GM18861 (cell line): ENCODE measurements around the gene USP13.

Experiments
- ATAC-seq: cut with Tn5 transposase; IDR thresholded peaks from one replicate; pipeline ENCODE4 v1.9.1; 2021; ENCODE audit not compliant: unreplicated experiment

The USP13 gene

DNA sequence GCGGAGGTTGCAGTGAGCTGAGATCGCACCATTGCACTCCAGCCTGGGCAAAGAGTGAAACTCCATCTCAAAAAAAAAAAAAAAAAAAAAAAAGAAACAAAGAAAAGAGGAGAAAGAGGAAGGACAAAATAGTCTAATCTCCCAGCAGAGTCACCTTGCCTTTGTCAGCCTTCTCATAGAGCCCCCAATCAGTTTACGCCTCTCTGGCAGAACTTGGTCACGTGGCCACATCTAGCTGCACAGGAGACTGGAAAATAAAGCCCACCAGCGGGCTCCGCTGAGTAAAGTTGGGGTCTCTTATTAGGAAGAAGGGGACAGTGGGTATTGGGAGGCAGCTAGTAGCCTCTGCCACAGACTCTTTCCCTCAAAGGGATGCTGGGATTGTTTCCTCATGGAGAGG, 41.9 kb downstream of the USP13 start:
- no peak for ATAC-seq

DNA sequence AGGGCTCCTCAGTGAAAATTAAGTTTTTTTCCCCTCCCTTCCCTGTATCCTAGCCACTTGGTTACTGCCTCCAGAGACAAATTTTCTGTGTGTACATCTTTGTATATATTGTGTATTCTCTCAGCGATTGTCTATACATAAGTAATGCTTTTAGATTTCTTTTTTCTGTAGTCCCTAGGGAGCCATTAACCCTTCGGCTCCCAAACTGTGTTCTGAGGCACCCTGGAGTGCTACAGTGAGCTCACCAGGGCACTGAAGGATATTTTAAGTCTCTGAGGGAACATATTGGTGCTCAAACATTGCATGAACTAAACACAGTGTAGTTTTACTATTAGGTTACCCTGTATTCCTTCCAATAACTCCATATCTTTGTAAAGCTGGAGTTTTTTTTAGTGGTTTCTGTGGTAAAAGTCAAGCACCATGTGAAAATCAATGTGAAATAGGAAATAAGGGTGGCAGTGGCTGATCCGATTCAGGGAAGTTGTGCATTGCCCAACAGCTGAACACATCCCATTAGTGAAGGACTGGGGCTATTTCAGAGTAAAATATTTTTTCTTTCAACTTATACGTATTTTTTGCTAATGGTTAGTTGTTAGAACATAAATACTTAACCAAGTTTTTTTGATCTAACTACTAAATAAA, 43.0 kb downstream of the USP13 start:
- no peak for ATAC-seq

GRCh38 chr3:179697736-179698332, 45.0 kb downstream of the USP13 start:
- no peak for ATAC-seq

GRCh38 chr3:179700716-179701115, 47.9 kb downstream of the USP13 start:
- no peak for ATAC-seq

DNA sequence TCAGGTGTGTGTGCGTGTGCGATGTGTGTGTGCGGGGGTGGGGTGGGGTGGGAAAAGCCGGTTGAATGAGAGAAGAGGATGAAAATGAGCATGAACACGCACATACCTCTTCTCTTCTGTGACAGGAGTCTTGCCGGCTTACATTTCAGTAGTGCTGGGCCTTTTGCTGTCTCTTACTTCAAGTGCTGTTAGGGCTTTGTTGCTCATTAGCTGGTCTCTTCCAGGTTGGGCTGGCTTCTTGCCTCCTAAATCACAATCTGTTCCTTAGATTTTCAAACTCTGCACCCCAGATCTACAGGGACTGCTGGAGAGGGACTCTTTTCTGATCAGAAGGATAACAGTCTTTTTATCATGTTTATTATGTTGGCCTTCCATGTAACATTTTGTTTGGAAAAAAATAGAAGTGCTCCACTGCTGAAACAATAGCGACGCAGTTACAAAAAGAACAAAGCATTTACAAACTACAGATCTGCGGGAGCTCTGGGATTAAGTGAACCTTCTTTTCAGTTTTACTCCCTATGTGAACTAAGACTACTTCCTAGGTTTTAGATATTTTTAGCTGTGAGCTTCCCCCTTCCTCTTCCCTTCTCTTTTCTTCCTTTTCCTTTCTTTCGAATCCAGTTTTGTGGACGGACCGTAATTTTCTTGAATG, 48.5 kb downstream of the USP13 start:
- ATAC-seq: no peak

GRCh38 chr3:179702271-179702947, 49.6 kb downstream of the USP13 start:
- ATAC-seq: no peak

- ATAC-seq: no peak
Observed at GRCh38 chr3:179703816-179704215, 51.0 kb downstream of the USP13 start.

DNA sequence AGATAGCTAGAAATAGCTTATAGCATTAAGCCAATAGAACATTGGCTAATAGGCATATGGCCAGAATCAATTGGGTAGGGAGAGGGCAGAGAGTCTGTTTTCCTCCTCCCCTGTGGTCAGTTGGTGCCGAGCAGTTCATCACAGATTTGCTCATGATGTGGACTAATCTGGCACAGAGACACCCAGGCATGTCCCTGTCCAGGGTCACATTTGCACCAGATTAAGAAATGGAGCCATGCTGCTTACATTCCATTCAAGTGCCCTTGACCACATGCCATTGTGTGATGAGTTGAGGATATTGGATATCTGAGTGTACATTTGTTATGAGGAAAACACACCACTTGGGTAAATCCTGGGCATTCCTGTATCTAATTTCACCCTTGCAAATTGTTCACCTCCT, 53.4 kb downstream of the USP13 start:
- ATAC-seq: no peak

DNA sequence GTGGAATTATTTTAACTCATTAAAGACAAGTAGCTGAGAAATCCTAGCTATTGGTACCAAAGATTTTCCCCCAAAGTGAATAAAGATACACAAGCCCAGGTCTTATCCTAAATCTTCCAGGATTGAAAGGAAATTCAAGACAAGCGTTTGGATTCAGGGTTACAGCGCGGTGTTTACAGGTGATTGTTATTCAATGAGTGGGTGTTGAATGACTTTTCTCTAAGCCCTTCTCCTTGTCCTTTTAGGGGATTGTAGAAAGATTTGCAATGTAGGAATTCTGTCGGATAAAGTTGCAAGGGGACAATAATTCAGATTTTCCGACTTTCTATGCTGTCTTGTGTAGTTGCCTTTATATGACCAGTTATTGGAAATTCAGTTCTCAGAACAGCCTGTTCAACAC, 57.2 kb downstream of the USP13 start:
- ATAC-seq: no peak

DNA sequence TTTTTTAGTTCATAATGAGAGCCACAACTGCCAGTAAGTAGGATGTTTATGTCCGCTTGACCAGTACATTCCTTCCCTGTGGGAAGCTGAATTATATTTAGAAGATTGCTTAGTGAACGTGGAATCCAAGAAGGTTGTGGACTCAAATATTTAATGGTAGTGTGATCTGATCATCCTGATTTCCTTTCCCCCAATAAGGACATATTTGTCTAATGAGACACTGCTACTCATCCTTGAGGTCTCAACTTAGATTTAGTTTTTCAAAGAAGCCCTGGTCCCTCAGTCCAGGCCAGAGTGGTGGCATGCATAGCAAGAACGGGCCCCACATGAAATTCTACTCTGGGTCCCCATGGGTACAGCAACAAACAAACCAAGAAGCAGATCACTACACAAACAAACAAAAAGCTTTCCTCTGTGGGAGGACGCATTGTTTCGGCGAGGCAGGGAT, 60.8 kb downstream of the USP13 start:
- no peak for ATAC-seq

DNA sequence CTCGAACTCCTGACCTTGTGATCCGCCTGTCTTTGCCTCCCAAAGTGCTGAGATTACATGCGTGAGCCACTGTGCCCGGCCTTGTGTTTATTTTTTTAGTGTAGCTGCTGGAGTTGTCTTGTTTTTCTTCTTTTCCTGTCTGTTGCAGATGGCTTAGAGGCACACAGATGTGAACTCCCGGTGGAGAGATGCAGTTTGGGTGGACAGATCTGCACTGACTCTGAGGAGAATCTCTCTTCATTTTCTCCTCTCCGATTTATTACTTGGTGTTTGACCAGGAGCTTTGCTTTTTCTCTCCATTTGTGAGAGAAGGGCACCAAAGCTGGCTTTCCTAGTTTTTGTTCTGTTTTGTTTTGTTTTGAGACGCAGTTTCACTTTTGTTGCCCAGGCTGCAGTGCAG, 62.7 kb downstream of the USP13 start:
- ATAC-seq: no peak

- ATAC-seq: no peak
Observed at GRCh38 chr3:179716226-179716625, 63.4 kb downstream of the USP13 start.

DNA sequence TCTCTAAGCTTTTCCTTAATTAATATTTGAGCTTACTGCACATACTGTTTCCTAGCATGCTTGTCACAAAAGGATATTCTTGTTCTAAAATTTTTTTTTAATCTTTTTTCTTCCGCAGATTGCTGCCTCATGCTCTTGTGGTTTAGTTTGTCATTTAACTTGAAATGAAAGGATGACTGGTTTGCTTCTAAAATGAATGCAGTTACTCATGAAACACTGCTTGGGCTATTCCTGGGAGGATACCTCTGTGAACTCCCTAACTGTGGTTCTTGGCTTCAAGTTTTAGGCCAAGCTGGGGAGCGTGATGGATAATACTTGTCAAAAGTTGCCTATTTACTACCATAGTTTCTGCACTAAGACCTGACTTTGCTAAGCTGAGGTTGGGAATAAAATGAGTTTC, 64.0 kb downstream of the USP13 start:
- peak; percentile 75 for ATAC-seq

- ATAC-seq: peak; percentile 10
Observed at GRCh38 chr3:179717219-179717618, 64.4 kb downstream of the USP13 start.

DNA sequence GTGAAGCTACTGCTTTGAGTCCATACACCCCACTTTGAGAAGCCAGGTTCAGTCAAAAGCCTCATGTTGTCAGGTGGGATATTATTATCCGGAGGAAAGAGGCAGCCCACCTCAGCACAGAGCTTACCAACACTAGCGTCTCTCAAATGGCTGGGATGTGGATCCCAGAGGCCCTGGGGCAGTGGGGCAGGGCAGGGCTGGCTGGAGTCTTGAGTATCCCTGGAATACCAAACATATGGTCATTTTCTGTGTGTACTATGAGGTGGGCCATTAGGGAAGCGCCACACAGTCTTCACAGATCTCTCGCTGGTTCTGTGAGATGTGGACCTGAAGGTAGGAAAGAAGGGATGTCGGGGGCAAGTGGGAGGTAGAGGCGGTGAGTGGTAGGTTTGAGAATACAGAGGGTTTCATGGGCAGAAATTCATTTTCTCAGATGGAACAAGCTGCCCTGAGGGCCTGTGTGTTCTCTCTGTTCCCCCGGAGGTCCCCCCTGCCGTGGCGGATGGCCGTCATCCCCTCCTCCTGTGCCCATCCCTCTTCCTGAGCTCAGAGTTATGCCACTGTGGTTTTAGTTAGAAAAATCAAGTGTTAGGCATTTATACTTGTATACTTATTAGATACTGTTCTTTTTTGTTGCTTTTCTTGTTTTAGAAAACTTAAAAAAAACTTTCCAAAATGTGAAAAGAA, 66.4 kb downstream of the USP13 start:
- no peak for ATAC-seq

GRCh38 chr3:179720196-179720595, 67.4 kb downstream of the USP13 start:
- no peak for ATAC-seq

- ATAC-seq: no peak
Observed at GRCh38 chr3:179723617-179724016, 70.8 kb downstream of the USP13 start.

GRCh38 chr3:179726075-179726699, 73.3 kb downstream of the USP13 start:
- ATAC-seq: no peak

DNA sequence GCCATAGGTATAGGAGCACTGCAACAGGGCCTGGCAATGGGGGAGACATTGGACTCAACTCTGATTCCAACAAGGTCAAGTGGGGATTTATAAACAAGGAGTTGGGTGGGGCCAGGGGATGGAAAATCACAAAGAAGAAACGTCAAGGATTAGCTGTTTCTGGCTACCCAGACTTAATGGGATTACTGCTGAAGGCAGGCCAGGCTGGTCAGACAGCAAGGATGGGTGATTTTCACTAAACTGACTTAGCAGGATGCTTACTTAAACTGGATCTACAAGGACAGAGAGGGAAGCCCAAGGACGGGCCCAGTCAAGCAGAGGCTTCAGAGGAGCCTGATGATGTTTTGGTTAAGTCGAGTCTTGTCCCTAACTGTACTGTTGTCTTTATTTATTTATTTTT, 76.2 kb downstream of the USP13 start:
- no peak for ATAC-seq

DNA sequence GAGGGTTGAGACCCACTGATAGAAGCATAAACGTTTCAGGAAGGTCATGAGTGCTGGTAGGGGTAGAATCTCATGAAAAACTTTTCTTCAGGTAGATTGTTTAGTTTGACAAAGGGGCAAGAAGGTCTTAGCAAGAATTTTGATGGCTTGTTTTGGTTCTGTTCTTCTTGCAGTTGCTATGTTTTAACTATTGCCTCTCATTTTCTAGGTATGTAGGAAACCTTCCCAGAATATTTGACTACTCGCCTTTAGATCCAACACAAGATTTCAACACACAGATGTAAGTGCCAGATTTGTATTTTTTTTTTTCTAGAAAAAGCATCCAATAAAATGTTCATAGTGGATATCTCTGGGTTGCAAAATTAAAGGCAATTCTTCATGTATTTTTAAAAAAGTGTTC, 77.1 kb downstream of the USP13 start:
- no peak for ATAC-seq

DNA sequence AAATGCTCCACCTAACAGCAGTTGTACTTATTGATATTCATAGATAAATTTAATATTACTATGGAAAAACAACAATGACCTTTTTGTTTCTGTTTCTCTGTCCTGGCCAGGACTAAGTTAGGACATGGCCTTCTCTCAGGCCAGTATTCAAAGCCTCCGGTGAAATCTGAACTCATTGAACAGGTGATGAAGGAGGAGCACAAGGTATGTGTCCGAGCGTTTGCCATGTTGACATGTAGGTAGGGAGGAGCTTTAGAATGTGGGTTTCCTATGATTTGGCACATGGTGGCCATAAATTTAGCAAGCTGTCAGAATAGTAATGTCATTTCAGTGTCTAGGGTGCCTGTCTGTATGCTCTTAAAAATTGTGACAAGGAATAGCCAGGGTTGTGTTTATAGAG, 77.7 kb downstream of the USP13 start:
- ATAC-seq: no peak
